HEK293 (cell line): ENCODE results near the gene TXNIP.

Experiments used
- CTCF ChIA-PET: fragments of 350-600 bp; formaldehyde crosslinking; extraction: SDS; loops from one replicate; lab custom pipeline; 2021; ENCODE audit warnings: antibody characterized with exemption; lab: Yijun Ruan, JAX
- POLR2A ChIA-PET: fragments of 300-600 bp; formaldehyde crosslinking; extraction: SDS; loops from one replicate; lab custom pipeline; 2020; ENCODE audit warnings: antibody characterized with exemption, inconsistent platforms; lab: Yijun Ruan, JAX
- H3K27ac ChIP-seq: fragments of 200-500 bp; sonication (Bioruptor generic); 2 replicates; pipeline ENCODE4 v1.5.1; 2014; ENCODE audit warnings: low read depth, low read length, control low read depth, inconsistent platforms; ENCODE audit errors: extremely low read depth
- H3K36me3 ChIP-seq, 2 experiments: fragments of 200-500 bp in 1 of 2; sonication (Bioruptor generic) in 1 of 2; 1 replicate in 1 of 2; 2 replicates in 1 of 2; pipeline ENCODE4 v1.5.1; 2014 to 2017; ENCODE audit warnings: inconsistent platforms in 2 of 2, low read length in 2 of 2; ENCODE audit not compliant: control insufficient read depth in 2 of 2, insufficient read depth in 1 of 2
- H3K4me1 ChIP-seq: fragments of 200-500 bp; sonication (Bioruptor generic); 2 replicates; pipeline ENCODE4 v1.5.1; 2014; ENCODE audit warnings: mild to moderate bottlenecking, low read length, inconsistent platforms; ENCODE audit not compliant: control insufficient read depth, insufficient read depth
- H3K4me3 ChIP-seq: 2 replicates; pipeline ENCODE4 v1.5.1; 2011; ENCODE audit warnings: low read depth, mild to moderate bottlenecking, control low read depth, low read length, moderate library complexity
- H3K9me3 ChIP-seq: fragments of 200-500 bp; sonication (Bioruptor generic); 2 replicates; pipeline ENCODE4 v1.5.1; 2014; ENCODE audit warnings: low read depth, low read length, inconsistent platforms; ENCODE audit not compliant: control insufficient read depth, insufficient read depth
- MZF1 ChIP-seq: fragments of 450-650 bp; formaldehyde crosslinking; IDR thresholded peaks from 2 replicates; pipeline ENCODE4 v1.5.1; 2017; ENCODE audit warnings: missing biosample characterization, missing genetic modification characterization, borderline replicate concordance
- SCRT1 ChIP-seq: fragments of 450-650 bp; formaldehyde crosslinking; IDR thresholded peaks from 2 replicates; pipeline ENCODE4 v1.5.1; 2016; ENCODE audit warnings: missing biosample characterization, missing genetic modification characterization, borderline replicate concordance
- SCRT2 ChIP-seq: fragments of 450-650 bp; formaldehyde crosslinking; IDR thresholded peaks from 2 replicates; pipeline ENCODE4 v1.5.1; 2016; ENCODE audit warnings: missing biosample characterization, missing genetic modification characterization
- WT1 ChIP-seq: fragments of 450-650 bp; formaldehyde crosslinking; IDR thresholded peaks from 2 replicates; pipeline ENCODE4 v1.5.1; 2016; ENCODE audit warnings: missing biosample characterization, missing genetic modification characterization
- ZFP3 ChIP-seq: fragments of 450-650 bp; formaldehyde crosslinking; IDR thresholded peaks from 2 replicates; pipeline ENCODE4 v1.5.1; 2016; ENCODE audit warnings: low read depth, missing biosample characterization, missing genetic modification characterization
- ZNF175 ChIP-seq: fragments of 450-650 bp; formaldehyde crosslinking; IDR thresholded peaks from 2 replicates; pipeline ENCODE4 v1.5.1; 2016; ENCODE audit warnings: missing biosample characterization, missing genetic modification characterization
- ZNF2 ChIP-seq: fragments of 450-650 bp; formaldehyde crosslinking; IDR thresholded peaks from 2 replicates; pipeline ENCODE4 v1.5.1; 2016; ENCODE audit warnings: missing biosample characterization, missing genetic modification characterization
- ZNF214 ChIP-seq: fragments of 450-650 bp; formaldehyde crosslinking; IDR thresholded peaks from 2 replicates; pipeline ENCODE4 v1.5.1; 2017; ENCODE audit warnings: missing biosample characterization, mild to moderate bottlenecking, missing genetic modification characterization, borderline replicate concordance
- ZNF221 ChIP-seq: fragments of 450-650 bp; formaldehyde crosslinking; IDR thresholded peaks from 2 replicates; pipeline ENCODE4 v1.5.1; 2017; ENCODE audit warnings: missing biosample characterization, missing genetic modification characterization, borderline replicate concordance
- ZNF311 ChIP-seq: fragments of 450-650 bp; formaldehyde crosslinking; IDR thresholded peaks from 2 replicates; pipeline ENCODE4 v1.5.1; 2017; ENCODE audit warnings: missing biosample characterization, missing genetic modification characterization, borderline replicate concordance
- ZNF398 ChIP-seq: fragments of 450-650 bp; formaldehyde crosslinking; IDR thresholded peaks from 2 replicates; pipeline ENCODE4 v1.5.1; 2017; ENCODE audit warnings: missing biosample characterization, missing genetic modification characterization
- ZNF544 ChIP-seq: fragments of 450-650 bp; formaldehyde crosslinking; IDR thresholded peaks from 2 replicates; pipeline ENCODE4 v1.5.0; 2017; ENCODE audit warnings: missing biosample characterization, missing genetic modification characterization
- ZNF548 ChIP-seq: fragments of 450-650 bp; formaldehyde crosslinking; IDR thresholded peaks from 2 replicates; pipeline ENCODE4 v1.5.1; 2016; ENCODE audit warnings: missing biosample characterization, missing genetic modification characterization
- ZNF549 ChIP-seq: fragments of 450-650 bp; IDR thresholded peaks from 2 replicates; pipeline ENCODE4 v1.5.1; 2018; ENCODE audit warnings: missing biosample characterization, missing genetic modification characterization, mild to moderate bottlenecking, inconsistent platforms, moderate library complexity
- ZNF600 ChIP-seq: fragments of 450-650 bp; formaldehyde crosslinking; IDR thresholded peaks from 2 replicates; pipeline ENCODE4 v1.5.1; 2016; ENCODE audit warnings: missing biosample characterization, missing genetic modification characterization
- ZNF610 ChIP-seq: fragments of 450-650 bp; formaldehyde crosslinking; IDR thresholded peaks from 2 replicates; pipeline ENCODE4 v1.5.1; 2016; ENCODE audit warnings: missing biosample characterization, missing genetic modification characterization, borderline replicate concordance
- ZNF664 ChIP-seq: fragments of 450-650 bp; formaldehyde crosslinking; IDR thresholded peaks from 2 replicates; pipeline ENCODE4 v1.5.1; 2016; ENCODE audit warnings: missing biosample characterization, missing genetic modification characterization
- ZSCAN30 ChIP-seq: fragments of 450-650 bp; IDR thresholded peaks from 2 replicates; pipeline ENCODE4 v1.5.1; 2018; ENCODE audit warnings: missing biosample characterization, mild to moderate bottlenecking, missing genetic modification characterization, moderate library complexity
- TF ChIP-seq, protein P1 (sequence below): fragments of 450-650 bp; formaldehyde crosslinking; IDR thresholded peaks from 2 replicates; pipeline ENCODE4 v1.5.1; 2016; ENCODE audit warnings: missing biosample characterization, missing genetic modification characterization

Gene TXNIP

DNA sequence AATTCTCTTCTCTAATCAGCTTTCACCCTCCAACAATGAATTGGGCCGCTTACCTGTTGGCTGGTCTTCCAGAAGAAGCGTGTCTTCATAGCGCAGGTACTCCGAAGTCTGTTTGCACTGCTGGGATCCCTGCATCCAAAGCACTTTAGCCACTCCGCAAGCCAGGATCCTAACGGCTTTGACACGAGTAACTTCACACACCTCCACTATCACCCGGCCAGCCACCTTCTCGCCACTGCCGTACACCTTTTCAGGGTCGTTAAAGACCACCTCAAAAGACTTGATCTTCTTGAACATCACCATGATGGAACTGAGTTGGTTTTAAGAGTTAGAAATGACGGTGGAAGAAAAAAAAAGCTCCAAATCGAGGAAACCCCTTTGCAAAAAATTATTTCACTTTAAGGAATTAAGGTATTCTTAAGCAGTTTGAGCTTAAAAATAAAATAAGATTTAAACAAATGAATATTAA lies 381 bp downstream of the TXNIP start:
- no peaks in the 10 kb centered on the region for H3K9me3 ChIP-seq
- H3K4me1 ChIP-seq: peaks cover 12% of the 10 kb centered on the region
- POLR2A ChIA-PET: interaction anchor here (0.7 to 1.9 kb wide), 2 partner anchors 10 to 32 kb away, joined by 3 to 4 read pairs; partner anchors contain the start of genes ANKRD34A and POLR3GL
- TF ChIP-seq WT1 (tag by site-specific recombination): no peak
- TF ChIP-seq MZF1: peak; percentile 53; the same call in 1 of the 2 replicates
- TF ChIP-seq ZNF600 (tag by site-specific recombination): no peak
- TF ChIP-seq ZNF549: no peak
- no peak for TF ChIP-seq ZNF175 (tag by site-specific recombination)
- no peak for TF ChIP-seq ZNF398 (tag by site-specific recombination)
- TF ChIP-seq ZFP3 (tag by site-specific recombination): no peak
- TF ChIP-seq SCRT2 (tag by site-specific recombination): peak; percentile 46
- TF ChIP-seq ZNF664: no peak
- TF ChIP-seq SCRT1 (tag by site-specific recombination): peak; percentile 39; the same call in 1 of the 2 replicates
- H3K27ac ChIP-seq: peak overlapping the region; percentile 42; the same call in 1 of the 2 replicates
- peaks cover 5 to 30% of the 10 kb centered on the region in 2 experiments; a peak in 2 of 3 replicates for H3K36me3 ChIP-seq
- peak overlapping the region; percentile 85 for H3K4me3 ChIP-seq
- CTCF ChIA-PET: interaction anchor here (0.7 to 7.3 kb wide), 4 partner anchors 8 to 105 kb away, joined by 3 to 80 read pairs (median 6); no protein-coding TSS in a partner anchor

DNA sequence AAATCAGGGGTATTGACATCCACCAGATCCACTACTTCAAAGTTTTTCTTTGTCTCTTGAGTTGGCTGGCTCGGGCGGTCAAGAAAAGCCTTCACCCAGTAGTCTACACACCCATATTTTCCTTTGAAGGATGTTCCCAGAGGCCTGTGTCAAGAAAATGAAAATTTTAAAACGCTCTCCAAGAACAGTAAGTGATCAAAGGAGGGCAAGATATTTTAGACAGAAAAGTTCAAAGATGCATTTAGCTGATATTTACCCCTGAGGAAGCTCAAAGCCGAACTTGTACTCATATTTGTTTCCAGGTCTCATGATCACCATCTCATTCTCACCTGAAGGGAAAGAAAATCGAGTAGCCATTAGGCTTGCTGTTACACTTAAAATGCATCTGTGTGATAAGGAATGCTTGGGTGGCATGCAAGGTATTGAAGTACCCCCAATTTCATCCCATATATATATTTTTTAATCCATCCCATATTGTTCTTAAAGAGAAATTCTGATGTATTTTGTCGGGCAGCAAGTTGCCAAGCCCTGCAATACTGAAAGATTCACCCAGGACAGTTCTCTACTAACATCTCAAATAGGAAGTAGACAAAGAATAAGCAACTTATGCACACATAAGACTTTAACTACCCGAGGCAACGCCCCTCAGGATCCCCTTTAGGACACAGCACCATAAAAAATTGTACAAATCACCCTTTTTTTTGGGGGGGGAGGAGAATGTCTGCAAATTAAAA lies 1.1 kb downstream of the TXNIP start:
- CTCF ChIA-PET: interaction anchor here (1.1 to 7.3 kb wide), 3 partner anchors 9 to 16 kb away, joined by 3 to 80 read pairs (median 8); no protein-coding TSS in a partner anchor
- TF ChIP-seq ZNF2 (tag by site-specific recombination) (no peak), ZNF544 (tag by site-specific recombination) (no peak), ZNF610 (tag by site-specific recombination) (no peak), ZNF221 (tag by site-specific recombination) (no peak), ZSCAN30 (tag by site-specific recombination) (no peak), ZNF548 (tag by site-specific recombination) (no peak), ZNF214 (tag by site-specific recombination) (no peak), ZNF311 (no peak)
- TF ChIP-seq, protein P1, sequence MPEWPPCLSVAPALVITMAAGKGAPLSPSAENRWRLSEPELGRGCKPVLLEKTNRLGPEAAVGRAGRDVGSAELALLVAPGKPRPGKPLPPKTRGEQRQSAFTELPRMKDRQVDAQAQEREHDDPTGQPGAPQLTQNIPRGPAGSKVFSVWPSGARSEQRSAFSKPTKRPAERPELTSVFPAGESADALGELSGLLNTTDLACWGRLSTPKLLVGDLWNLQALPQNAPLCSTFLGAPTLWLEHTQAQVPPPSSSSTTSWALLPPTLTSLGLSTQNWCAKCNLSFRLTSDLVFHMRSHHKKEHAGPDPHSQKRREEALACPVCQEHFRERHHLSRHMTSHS (tag by site-specific recombination): no peak
- TF ChIP-seq, all 188 proteins: peak for 0

More for the DNA sequence above, 1.1 kb downstream of the TXNIP start:
- Histone ChIP-seq H3K27ac (no peak overlapping the region; the same call in 1 of the 2 replicates), H3K9me3 (no peaks in the 10 kb centered on the region), H3K4me3 (peak overlapping the region; percentile 85), H3K36me3 (peaks cover 5 to 30% of the 10 kb centered on the region in 2 experiments; a peak in 2 of 3 replicates), H3K4me1 (peaks cover 12% of the 10 kb centered on the region)
- POLR2A ChIA-PET: interaction anchor here (1.9 kb wide), 1 partner anchor 31 kb away, joined by 4 read pairs; the partner anchor contains the start of genes ANKRD34A and POLR3GL
